ENCODE data around the gene CDC42BPA. TPM values are rescaled to one million over a fixed set of nuclear protein-coding genes. Genes with fewer than 3 reads are reported as not detected.
"Not testable (repeated sequence)": the region's sequence is repeated elsewhere in the genome, so short reads cannot be mapped to it uniquely, and the experiment has no call there.

The CDC42BPA gene
- polyA plus RNA-seq, 3 donors, result 5.4 to 14.5 (median 11.7) TPM

DNA sequence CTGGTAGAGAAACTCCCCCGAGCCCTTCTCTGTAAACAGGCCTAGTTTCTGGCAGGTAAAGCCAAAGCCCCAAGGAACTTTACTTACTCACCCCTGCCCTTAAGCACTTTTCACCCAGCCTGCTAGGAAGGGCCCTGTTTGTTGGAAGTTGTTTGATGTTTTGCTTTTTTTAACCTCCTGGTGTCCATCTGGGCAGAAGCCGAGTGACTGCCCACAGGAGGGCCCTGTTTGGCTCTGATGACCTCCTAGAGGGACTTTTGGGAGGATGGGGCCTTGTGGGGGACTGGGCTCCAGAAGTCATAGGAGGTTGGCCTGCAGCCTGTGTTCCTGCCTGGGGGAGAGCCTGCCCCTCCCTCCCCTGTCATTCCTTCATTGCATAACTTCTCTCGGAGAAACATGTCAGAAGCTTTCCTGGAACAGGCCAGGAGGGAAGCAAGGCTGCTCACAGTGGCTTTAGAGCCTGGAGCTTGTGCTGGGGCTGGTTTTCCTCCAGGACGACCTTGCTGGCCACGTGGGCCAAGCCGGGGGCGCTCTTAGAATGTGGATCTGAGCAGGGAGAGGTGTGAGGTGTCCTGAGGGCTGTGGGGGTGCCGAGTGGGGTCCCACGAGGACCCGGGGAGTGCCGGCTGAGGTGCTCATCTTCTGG lies 344.3 kb downstream of the CDC42BPA start:
- WGBS, 3 donors, result 31 to 47% (median 36%) methylated on average over 11 of the region's 11 CpGs
- H3K27ac ChIP-seq (ENCODE audit: low read depth, low read length), result peak overlapping the region; percentile 96

GRCh38 chr1:226973371-226973897 lies 344.9 kb downstream of the CDC42BPA start:
- 62 to 73% (median 72%) methylated on average over 5 of the region's 5 CpGs for WGBS, 3 donors
- H3K27ac ChIP-seq (ENCODE audit: low read depth, low read length), result peak overlapping the region; percentile 77

- 47 to 93% (median 84%) methylated on average over 6 of the region's 6 CpGs for WGBS, 3 donors
- H3K27ac ChIP-seq (ENCODE audit: low read depth, low read length), result no peak overlapping the region
Measured at GRCh38 chr1:226972931-226973330, 345.4 kb downstream of the CDC42BPA start.

DNA sequence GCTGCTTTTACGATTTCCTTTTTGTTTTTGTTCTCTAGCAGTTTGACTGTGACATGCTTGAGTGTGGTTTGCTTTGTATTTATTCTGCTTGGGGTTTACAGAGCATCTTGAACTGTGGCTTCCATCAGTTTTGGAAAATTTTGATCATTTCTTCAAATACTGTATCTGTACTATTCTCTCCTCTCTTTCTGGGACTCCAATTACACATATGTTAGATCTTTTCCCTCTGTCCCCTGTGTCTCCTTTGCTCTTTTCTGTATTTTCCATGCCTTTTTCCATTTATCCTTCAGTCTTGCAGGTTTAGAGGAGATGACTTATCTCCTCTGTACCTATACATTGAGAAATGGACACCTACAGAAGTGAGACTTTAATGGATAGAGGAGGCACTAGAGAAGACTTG lies 346.5 kb downstream of the CDC42BPA start:
- H3K27ac ChIP-seq (ENCODE audit: low read depth, low read length), result no peak overlapping the region
- 94 to 100% (median 96%) methylated on average over 1 of the region's 1 CpG for WGBS, 3 donors

GRCh38 chr1:226967665-226968064 lies 350.6 kb downstream of the CDC42BPA start:
- 73 to 93% (median 79%) methylated on average over 3 of the region's 3 CpGs for WGBS, 3 donors
- H3K27ac ChIP-seq (ENCODE audit: low read depth, low read length), result no peak overlapping the region

- 92 to 97% (median 95%) methylated on average over 4 of the region's 4 CpGs for WGBS, 3 donors
- H3K27ac ChIP-seq (ENCODE audit: low read depth, low read length), result no peak overlapping the region
Measured at GRCh38 chr1:226966683-226967082, 351.6 kb downstream of the CDC42BPA start.

- 93 to 95% (median 93%) methylated on average over 23 of the region's 23 CpGs for whole genome bisulfite sequencing, 3 donors
- no peak overlapping the region for H3K27ac ChIP-seq (ENCODE audit: low read depth, low read length)
Measured at GRCh38 chr1:226965581-226966440, 352.5 kb downstream of the CDC42BPA start.

- WGBS, 3 donors, result 88 to 94% (median 93%) methylated on average over 28 to 29 of the region's 29 CpGs
- no peak overlapping the region for H3K27ac ChIP-seq (ENCODE audit: low read depth, low read length)
Measured at GRCh38 chr1:226964611-226965486, 353.4 kb downstream of the CDC42BPA start.

GRCh38 chr1:226964068-226964425 lies 354.2 kb downstream of the CDC42BPA start:
- H3K27ac ChIP-seq (ENCODE audit: low read depth, low read length), result no peak overlapping the region
- WGBS, 3 donors, result 63 to 74% (median 73%) methylated on average over 6 of the region's 6 CpGs

DNA sequence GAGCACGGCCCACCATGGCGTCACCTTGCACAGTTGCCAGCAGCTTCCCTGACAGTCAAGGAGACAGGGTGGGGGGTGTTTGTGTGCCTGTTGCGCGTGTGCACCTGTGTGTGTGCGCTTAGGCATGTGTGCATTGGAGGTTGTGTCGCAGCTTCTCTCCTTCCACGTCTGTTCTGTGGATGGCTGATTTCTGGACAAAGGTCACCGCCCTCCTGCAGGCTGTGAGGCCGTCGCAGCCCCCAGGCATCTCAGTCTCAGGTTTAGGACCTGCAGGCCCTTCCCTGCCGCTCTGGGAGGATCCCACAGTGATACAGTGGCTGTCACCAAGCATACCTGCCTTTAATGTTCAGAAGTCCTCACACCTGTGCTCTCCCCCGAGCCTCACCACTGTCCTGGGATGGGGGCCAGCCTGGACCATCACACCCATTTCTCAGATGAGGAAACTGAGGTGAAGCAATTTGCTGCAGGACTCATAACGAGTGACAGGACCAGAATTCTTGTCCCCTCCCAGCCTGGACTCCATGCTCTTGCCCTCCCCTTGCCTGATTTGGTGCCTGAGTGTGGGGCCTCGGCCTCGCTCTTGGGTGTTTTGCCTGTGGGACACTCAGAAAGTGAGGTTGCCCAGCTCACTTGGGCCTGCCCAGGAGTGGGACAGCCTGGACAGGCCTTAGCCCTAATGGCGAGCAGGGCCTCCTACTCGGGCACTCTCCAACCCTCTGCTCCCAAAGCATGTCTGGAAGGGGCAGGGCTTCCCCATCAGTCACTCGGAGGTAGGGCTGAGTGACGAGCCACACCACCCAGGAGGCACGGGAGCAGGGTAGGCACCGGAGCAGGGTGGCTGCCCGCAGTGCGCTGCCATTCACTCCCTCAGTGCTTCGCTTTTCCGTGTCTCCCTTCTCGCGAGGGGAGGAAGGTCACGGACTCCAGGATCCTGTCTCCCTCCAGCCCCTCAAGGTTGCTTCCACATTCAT lies 355.6 kb downstream of the CDC42BPA start:
- 89 to 91% (median 90%) methylated on average over 28 of the region's 28 CpGs for WGBS, 3 donors
- H3K27ac ChIP-seq (ENCODE audit: low read depth, low read length), result no peak overlapping the region

DNA sequence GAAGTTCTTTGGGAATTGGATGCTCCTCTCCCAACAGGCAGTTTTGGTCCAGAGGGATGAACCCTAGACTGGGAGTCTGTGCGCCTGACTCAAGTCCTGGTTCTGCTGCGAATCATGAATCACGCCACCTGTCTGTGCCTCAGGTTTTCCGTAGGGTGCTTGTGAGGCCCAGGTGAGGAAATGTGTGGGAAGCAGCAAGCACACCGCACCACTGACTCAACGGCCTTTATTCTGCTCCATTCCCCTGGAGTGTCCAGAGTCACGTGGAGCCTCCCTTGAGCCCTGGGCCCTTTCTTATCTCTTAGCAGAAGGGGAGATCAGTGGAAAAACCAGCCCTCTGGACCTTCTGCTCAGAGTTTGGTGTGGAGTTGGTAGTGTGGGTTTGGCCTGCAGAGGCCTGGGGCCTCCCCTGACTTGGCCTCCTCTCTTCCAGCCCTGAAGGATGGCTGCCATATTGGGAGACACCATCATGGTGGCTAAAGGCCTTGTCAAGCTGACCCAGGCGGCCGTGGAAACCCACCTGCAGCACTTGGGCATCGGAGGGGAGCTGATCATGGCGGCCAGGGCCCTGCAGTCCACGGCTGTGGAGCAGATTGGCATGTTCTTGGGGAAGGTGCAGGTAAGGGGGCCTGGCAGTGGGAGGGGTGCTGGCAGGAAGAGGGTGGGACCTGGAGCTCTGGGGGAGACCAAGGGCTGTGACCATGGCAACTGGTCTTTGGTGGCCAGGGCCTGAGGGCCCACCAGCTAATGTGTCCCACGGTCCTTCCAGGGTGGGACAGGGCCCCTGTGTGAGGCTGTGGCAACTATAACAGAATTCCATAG lies 357.1 kb downstream of the CDC42BPA start:
- 92 to 95% (median 95%) methylated on average over 13 of the region's 13 CpGs for WGBS, 3 donors
- no peak overlapping the region for H3K27ac ChIP-seq (ENCODE audit: low read depth, low read length)

DNA sequence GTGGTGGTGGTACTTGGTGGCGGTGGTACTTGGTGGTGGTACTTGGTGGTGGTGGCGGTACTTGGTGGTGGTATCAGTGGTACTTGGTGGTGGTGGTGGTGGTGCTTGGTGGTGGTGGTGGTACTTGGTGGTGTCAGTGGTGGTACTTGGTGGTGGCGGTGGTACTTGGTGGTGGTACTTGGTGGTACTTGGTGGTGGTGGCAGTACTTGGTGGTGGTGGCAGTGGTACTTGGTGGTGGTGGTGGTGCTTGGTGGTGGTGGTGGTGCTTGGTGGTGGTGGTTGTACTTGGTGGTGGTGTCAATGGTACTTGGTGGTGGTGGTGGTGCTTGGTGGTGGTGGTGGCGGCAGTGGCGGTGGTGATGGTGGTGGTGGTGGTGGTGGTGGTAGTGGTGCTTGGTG lies 358.0 kb downstream of the CDC42BPA start:
- 77 to 83% (median 83%) methylated on average over 5 of the region's 5 CpGs for WGBS, 3 donors
- no peak overlapping the region for H3K27ac ChIP-seq (ENCODE audit: low read depth, low read length)

- no peak overlapping the region for H3K27ac ChIP-seq (ENCODE audit: low read depth, low read length)
- 91 to 96% (median 95%) methylated on average over 13 of the region's 13 CpGs for WGBS, 3 donors
Measured at GRCh38 chr1:226958300-226958699, 360.0 kb downstream of the CDC42BPA start.

DNA sequence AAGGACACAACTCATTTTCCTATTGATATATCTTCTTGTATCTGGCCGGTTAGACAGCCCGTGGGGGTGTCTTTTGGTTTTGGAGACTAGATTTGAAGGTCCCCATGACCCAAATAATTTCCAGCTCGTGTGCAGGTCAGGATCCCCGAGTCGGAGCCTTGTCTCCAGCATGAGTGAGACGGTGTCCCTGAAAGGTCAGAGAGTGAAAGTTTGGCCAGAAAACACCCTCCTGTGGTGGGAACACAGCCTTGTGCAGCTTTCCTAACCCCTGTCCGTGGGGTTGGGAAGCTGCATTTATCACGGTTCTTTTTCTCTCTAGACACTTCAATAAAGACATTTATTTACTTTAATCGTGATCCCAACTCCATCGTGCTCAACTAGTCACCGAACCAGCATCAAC lies 360.6 kb downstream of the CDC42BPA start:
- no peak overlapping the region for H3K27ac ChIP-seq (ENCODE audit: low read depth, low read length)
- 48 to 92% (median 88%) methylated on average over 11 of the region's 11 CpGs for WGBS, 3 donors

DNA sequence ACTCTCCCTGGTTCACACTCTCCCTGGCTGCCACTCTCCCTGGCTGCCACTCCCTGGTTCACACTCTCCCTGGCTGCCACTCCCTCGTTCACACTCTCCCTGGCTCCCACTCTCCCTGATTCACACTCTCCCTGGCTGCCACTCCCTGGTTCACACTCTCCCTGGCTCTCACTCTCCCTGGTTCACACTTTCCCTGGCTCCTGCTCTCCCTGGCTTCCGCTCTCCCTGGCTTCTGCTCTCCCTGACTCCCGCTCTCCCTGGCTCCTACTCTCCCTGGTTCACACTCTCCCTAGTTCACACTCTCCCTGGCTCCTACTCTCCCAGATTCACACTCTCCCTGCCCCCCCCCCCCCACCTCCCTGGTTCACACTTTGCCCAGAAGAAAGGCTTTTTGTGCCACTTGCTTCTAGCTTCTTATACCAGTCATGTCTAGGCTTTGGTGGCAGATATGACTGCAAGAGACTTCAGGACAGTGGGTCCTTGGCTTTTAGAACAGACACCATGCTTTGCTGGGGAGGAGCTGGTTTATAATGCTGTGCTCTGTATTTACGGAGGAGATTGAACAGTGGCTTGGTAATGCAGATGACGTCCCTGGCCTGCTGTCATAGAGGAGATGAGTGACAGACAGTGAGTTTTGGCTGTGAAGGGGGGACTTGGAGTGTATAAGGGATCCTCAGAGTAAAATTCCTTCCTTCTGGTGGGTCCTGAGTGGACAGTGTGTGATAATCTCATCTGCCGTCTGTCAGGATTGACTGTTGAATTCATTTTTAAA lies 361.2 kb downstream of the CDC42BPA start:
- H3K27ac ChIP-seq (ENCODE audit: low read depth, low read length), result no peak overlapping the region
- WGBS, 3 donors, result 74 to 93% (median 93%) methylated on average over 6 of the region's 6 CpGs

DNA sequence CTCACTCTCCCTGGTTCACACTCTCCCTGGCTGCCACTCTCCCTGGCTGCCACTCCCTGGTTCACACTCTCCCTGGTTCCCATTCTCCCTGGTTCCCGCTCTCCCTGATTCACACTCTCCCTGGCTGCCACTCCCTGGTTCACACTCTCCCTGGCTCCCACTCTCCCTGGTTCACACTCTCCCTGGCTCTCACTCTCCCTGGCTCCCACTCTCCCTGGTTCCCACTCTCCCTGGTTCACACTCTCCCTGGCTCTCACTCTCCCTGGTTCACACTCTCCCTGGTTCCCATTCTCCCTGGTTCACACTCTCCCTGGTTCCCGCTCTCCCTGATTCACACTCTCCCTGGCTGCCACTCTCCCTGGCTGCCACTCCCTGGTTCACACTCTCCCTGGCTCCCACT lies 362.4 kb downstream of the CDC42BPA start:
- WGBS, 3 donors, result 98 to 100% (median 98%) methylated on average over 2 of the region's 2 CpGs

More for the DNA sequence above, 362.4 kb downstream of the CDC42BPA start:
- H3K27ac ChIP-seq (ENCODE audit: low read depth, low read length), result not testable (repeated sequence)

Measured in adipose tissue (tissue), 3 donors.